H54 (cell line): Measurements from ENCODE around the gene PRKCB.
"Not testable (repeated sequence)": the region's sequence is repeated elsewhere in the genome, so short reads cannot be mapped to it uniquely, and the experiment has no call there.

Source experiments
- DNase-seq: peaks from one replicate; pipeline ENCODE4 v3.0.0; 2011; ENCODE audit warnings: low spot score, mixed read lengths; ENCODE audit not compliant: insufficient read length
- FAIRE-seq: peaks from 3 replicates; lab custom pipeline; 2011; peaks lifted over from hg19 to GRCh38; lab: Jason Lieb, UNC
- POLR2A ChIP-seq: IDR thresholded peaks from 2 replicates; pipeline ENCODE4 v1.6.1; 2011; ENCODE audit warnings: low read depth, mild to moderate bottlenecking, low read length

The PRKCB gene

GRCh38 chr16:24077966-24078365 is 242.2 kb downstream of the PRKCB start:
- DNase-seq: no peak
- no peak for TF ChIP-seq POLR2A
- FAIRE-seq: no peak

GRCh38 chr16:24085666-24086065 is 249.9 kb downstream of the PRKCB start:
- DNase-seq (no peak), FAIRE-seq (no peak)
- no peak for TF ChIP-seq POLR2A

GRCh38 chr16:24087891-24088410 is 252.2 kb downstream of the PRKCB start:
- FAIRE-seq (no peak), DNase-seq (no peak)
- TF ChIP-seq POLR2A: no peak

GRCh38 chr16:24088767-24089166 is 253.0 kb downstream of the PRKCB start:
- no peak for DNase-seq
- no peak for TF ChIP-seq POLR2A

GRCh38 chr16:24091125-24091524 is 255.3 kb downstream of the PRKCB start:
- TF ChIP-seq POLR2A: no peak
- DNase-seq (no peak), FAIRE-seq (no peak)

More at GRCh38 chr16:24088767-24089166, 253.0 kb downstream of the PRKCB start:
- no peak for FAIRE-seq

- FAIRE-seq (no peak), DNase-seq (no peak)
- no peak for TF ChIP-seq POLR2A
These were observed 257.3 kb downstream of the PRKCB start for GRCh38 chr16:24093049-24093448.

- no peak for TF ChIP-seq POLR2A
- DNase-seq (no peak), FAIRE-seq (no peak)
These were observed 258.9 kb downstream of the PRKCB start for GRCh38 chr16:24094660-24095059.

GRCh38 chr16:24098896-24099295 is 263.1 kb downstream of the PRKCB start:
- DNase-seq (no peak), FAIRE-seq (no peak)
- no peak for TF ChIP-seq POLR2A

GRCh38 chr16:24101431-24101830 is 265.6 kb downstream of the PRKCB start:
- FAIRE-seq: no peak
- DNase-seq: no peak
- no peak for TF ChIP-seq POLR2A

- no peak for TF ChIP-seq POLR2A
- DNase-seq (no peak), FAIRE-seq (no peak)
These were observed 266.5 kb downstream of the PRKCB start for GRCh38 chr16:24102209-24102660.

- FAIRE-seq, DNase-seq: not testable (repeated sequence)
These were observed 269.7 kb downstream of the PRKCB start for GRCh38 chr16:24105471-24105870.

GRCh38 chr16:24108090-24108489 is 272.3 kb downstream of the PRKCB start:
- not testable (repeated sequence) for DNase-seq, FAIRE-seq

GRCh38 chr16:24111724-24112302 is 276.0 kb downstream of the PRKCB start:
- no peak for DNase-seq
- no peak for FAIRE-seq
- TF ChIP-seq POLR2A: no peak

- no peak for TF ChIP-seq POLR2A
- DNase-seq (no peak), FAIRE-seq (no peak)
These were observed 277.4 kb downstream of the PRKCB start for GRCh38 chr16:24113115-24113745.

- no peak for TF ChIP-seq POLR2A
- no peak for FAIRE-seq
- DNase-seq: no peak
These were observed 279.1 kb downstream of the PRKCB start for GRCh38 chr16:24114876-24115275.
